Adipocyte (in vitro differentiated cells): ENCODE results near the gene WWC2.
"Not testable (repeated sequence)": the region's sequence is repeated elsewhere in the genome, so short reads cannot be mapped to it uniquely, and the experiment has no call there.

Experiments used
- DNase-seq: peaks from one replicate; pipeline ENCODE4 v3.0.0-alpha.2; 2015; ENCODE audit warnings: low read depth
- H3K27me3 ChIP-seq: replicated peaks from 2 replicates; pipeline ENCODE4 v1.7.0; 2013; ENCODE audit warnings: mild to moderate bottlenecking, low read length, moderate library complexity; ENCODE audit not compliant: control insufficient read depth, insufficient read depth
- H3K36me3 ChIP-seq: 2 replicates; pipeline ENCODE4 v1.7.0; 2013; ENCODE audit warnings: low read length, mild to moderate bottlenecking, moderate library complexity; ENCODE audit not compliant: control insufficient read depth, insufficient read depth, severe bottlenecking
- H3K4me1 ChIP-seq: 2 replicates; pipeline ENCODE4 v1.7.0; 2013; ENCODE audit warnings: mild to moderate bottlenecking, low read length, moderate library complexity; ENCODE audit not compliant: control insufficient read depth, insufficient read depth
- H3K4me3 ChIP-seq: 2 replicates; pipeline ENCODE4 v1.7.0; 2013; ENCODE audit warnings: mild to moderate bottlenecking, low read length, moderate library complexity
- H3K9ac ChIP-seq: 2 replicates; pipeline ENCODE4 v1.7.0; 2013; ENCODE audit warnings: mild to moderate bottlenecking, low read length, moderate library complexity
- H3K9me3 ChIP-seq: 2 replicates; pipeline ENCODE4 v1.7.0; 2013; ENCODE audit warnings: mild to moderate bottlenecking, low read length, moderate library complexity; ENCODE audit not compliant: control insufficient read depth

Gene WWC2

DNA sequence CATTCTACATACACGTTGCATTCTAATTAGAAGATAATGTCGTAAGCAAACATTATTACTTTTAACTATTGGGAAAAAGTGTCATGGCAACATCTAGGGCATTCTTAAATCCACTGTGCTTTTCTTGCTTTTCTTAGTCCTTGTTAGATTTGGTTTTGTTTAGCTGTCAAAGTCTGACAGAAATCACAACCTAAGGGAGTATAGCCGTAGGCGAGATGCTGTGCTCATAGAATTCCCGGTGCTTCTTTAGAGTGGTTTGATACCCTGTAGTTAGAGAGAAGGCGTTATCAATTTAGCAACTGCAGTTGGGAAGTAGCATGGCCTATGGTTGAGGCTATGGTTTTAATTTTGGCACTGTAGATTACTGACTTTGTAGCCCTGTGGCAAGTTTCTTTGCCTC, 45.7 kb downstream of the WWC2 start:
- Histone ChIP-seq H3K36me3 (no peaks in the 10 kb centered on the region), H3K27me3 (no peaks in the 10 kb centered on the region), H3K9ac (no peak overlapping the region), H3K9me3 (no peaks in the 10 kb centered on the region), H3K4me1 (peaks cover 18% of the 10 kb centered on the region), H3K4me3 (no peak overlapping the region)
- DNase-seq: no peak

DNA sequence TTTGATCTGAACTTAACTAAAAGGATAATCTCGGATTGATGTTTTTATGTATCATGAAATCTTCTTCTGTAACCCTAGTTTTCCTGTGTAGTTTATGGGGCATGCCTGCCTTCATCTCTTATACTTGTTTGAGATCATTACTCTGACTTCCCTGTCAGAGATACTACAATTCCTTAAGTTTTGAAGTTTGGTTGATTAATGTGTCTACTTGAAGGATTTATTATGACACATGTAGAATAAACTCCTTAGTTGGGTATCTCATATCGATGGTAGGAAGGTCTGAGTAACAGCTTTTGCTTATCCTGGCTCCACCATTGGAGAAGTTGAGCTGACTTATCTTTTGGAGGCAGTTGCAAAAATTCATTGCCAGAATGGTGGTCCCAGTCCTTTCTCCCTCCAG, 46.7 kb downstream of the WWC2 start:
- H3K27me3 ChIP-seq: no peaks in the 10 kb centered on the region
- H3K4me3 ChIP-seq: no peak overlapping the region
- H3K9me3 ChIP-seq: no peaks in the 10 kb centered on the region
- no peak for DNase-seq
- no peak overlapping the region for H3K9ac ChIP-seq
- H3K36me3 ChIP-seq: no peaks in the 10 kb centered on the region
- peaks cover 15% of the 10 kb centered on the region for H3K4me1 ChIP-seq

DNA sequence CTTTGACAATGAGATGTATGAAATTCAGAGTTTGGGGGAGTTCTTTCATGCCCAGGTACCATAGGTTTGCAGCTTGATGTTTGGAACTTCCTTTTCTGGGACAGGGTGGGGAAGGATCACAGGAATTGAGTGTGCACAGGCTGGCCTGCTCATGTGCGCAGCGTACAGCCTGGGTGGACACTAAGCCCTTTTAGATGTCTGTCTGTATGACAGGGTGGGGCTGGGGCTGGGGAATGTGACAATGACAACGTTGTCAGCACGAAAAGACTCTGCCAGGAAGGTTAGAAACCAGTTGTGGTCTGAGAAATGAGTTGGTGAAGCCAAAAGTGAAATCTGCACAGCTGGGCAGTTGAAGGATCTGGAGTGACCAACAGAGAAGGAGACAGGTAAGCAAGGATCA, 47.4 kb downstream of the WWC2 start:
- H3K9ac ChIP-seq: no peak overlapping the region
- no peaks in the 10 kb centered on the region for H3K9me3 ChIP-seq
- no peaks in the 10 kb centered on the region for H3K36me3 ChIP-seq
- peaks cover 13% of the 10 kb centered on the region for H3K4me1 ChIP-seq
- no peak overlapping the region for H3K4me3 ChIP-seq
- H3K27me3 ChIP-seq: no peaks in the 10 kb centered on the region
- DNase-seq: no peak

DNA sequence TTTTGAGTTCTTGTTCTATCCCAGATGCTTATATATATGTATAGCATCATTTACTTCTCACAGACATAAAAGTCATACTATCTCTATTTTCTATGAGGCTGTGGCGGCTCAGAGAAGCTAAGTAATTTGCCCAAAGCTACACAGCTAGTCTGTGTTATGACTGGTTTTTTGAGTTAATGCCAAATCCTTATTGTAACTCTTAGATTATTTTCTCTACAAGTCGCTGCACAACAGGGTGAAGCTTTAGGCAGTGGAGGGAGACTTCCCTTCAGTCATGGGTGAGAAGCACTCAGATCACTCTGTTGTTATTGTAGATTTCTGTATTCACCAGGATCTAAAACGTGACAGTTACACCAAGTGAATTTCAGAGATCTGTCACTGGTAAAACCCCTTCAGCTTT, 48.1 kb downstream of the WWC2 start:
- Histone ChIP-seq H3K9ac (no peak overlapping the region), H3K36me3 (no peaks in the 10 kb centered on the region), H3K4me3 (no peak overlapping the region), H3K27me3 (no peaks in the 10 kb centered on the region), H3K9me3 (no peaks in the 10 kb centered on the region), H3K4me1 (peaks cover 11% of the 10 kb centered on the region)
- no peak for DNase-seq

DNA sequence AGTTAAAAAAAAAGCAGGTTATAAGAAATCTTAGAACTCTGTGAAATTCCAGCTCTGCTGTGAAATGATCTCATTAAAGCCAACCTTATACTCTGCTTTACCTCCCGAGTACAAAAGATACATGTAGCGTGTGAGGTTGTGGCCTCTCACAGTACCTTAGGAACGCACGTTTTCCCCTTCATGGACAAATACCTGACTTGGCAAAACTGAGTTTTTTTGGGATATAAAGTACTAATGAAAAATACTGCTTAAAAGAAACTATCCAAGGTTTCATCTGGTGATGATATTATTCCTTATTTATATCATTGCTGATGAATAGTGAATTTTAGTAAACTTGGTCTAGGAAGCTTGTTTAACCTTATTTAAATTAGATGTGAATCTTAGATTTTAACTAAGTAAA, 48.9 kb downstream of the WWC2 start:
- H3K36me3 ChIP-seq: no peaks in the 10 kb centered on the region
- H3K9ac ChIP-seq: no peak overlapping the region
- no peak for DNase-seq
- H3K9me3 ChIP-seq: no peaks in the 10 kb centered on the region
- no peaks in the 10 kb centered on the region for H3K27me3 ChIP-seq
- no peak overlapping the region for H3K4me3 ChIP-seq
- H3K4me1 ChIP-seq: peaks cover 3% of the 10 kb centered on the region

DNA sequence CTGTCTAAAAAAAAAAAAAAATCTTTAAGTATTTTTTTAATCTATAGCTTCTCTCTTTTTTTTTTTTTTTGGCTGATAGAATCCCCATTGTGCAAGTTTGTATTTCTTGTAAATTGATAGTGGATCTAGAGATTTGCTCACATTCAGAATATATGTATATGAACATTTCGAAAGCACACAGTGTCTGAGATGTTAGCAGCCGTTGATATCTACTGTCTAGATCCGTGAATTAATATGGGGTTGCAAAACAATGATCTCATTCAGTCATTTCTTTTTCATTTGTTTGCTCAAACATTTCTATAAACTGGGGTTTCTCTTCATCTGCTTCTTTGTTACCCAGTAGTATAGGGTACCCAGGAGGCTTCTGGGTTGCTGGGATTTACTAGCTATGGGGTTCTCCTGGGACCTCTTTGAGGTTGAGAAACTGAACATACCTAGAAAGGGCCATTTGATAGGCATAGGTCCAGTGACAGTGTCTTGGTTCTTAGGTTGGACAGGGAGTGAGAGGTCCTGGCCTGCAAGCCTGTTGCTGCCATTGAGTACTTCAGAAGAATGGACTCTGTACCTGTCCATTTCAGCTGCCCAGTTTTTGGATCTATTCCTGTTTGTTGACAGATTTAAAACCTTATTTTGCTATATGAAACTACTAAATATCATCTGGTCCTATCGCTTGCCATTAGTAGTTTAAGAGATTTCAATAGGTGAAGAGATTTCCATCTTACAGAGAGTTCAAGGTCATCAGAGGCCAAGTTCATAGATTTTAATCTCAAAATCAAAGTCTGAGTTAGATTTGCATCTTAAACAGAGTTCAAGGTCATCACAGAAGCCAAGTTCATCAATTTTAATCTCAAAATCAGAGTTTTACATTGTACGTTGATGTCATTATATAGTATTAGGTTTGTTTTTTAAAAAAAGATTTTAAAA, 50.8 kb downstream of the WWC2 start:
- H3K9me3 ChIP-seq: no peaks in the 10 kb centered on the region
- no peaks in the 10 kb centered on the region for H3K4me1 ChIP-seq
- H3K4me3 ChIP-seq: no peak overlapping the region
- H3K9ac ChIP-seq: no peak overlapping the region
- no peaks in the 10 kb centered on the region for H3K36me3 ChIP-seq
- DNase-seq: no peak
- H3K27me3 ChIP-seq: no peaks in the 10 kb centered on the region

DNA sequence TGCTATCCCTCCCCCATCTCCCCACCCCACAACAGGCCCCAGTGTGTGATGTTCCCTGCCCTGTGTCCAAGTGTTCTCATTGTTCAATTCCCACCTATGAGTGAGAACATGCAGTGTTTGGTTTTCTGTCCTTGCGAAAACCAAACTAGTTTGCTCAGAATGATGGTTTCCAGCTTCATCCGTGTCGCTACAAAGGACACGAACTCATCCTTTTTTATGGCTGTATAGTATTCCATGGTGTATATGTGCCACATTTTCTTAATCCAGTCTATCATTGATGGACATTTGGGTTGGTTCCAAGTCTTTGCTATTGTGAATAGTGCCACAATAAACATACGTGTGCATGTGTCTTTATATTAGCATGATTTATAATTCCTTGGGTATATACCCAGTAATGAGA, 51.6 kb downstream of the WWC2 start:
- not testable (repeated sequence) for H3K27me3 ChIP-seq, H3K4me1 ChIP-seq, H3K4me3 ChIP-seq, DNase-seq, H3K9me3 ChIP-seq, H3K9ac ChIP-seq, H3K36me3 ChIP-seq

DNA sequence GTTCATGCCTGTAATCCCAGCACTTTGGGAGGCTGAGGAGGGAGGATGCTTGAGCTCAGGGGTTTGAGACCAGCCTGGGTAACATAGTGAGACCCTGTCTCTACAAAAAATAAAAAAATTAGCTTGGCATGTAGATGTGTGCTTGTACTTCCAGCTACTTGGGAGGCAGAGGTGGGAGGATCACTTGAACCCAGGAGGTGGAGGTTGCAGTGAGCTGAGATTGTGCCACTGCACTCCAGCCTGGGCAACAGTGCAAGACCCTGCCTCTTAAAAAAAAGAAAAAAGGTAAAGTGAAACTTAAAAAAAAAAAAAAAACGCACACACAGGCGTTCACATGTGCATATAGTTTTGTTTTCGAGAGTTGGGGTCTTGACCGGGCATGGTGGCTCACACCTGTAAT, 53.2 kb downstream of the WWC2 start:
- H3K4me3 ChIP-seq, H3K36me3 ChIP-seq, H3K9me3 ChIP-seq, H3K9ac ChIP-seq, DNase-seq, H3K4me1 ChIP-seq, H3K27me3 ChIP-seq: not testable (repeated sequence)

GRCh38 chr4:183153190-183153916, 54.3 kb downstream of the WWC2 start:
- Histone ChIP-seq H3K9ac (no peak overlapping the region), H3K27me3 (no peaks in the 10 kb centered on the region), H3K9me3 (no peaks in the 10 kb centered on the region), H3K4me1 (no peaks in the 10 kb centered on the region), H3K36me3 (no peaks in the 10 kb centered on the region), H3K4me3 (no peak overlapping the region)
- no peak for DNase-seq

GRCh38 chr4:183154701-183155391, 55.8 kb downstream of the WWC2 start:
- Histone ChIP-seq H3K4me1 (no peaks in the 10 kb centered on the region), H3K4me3 (no peak overlapping the region), H3K9ac (no peak overlapping the region), H3K9me3 (no peaks in the 10 kb centered on the region), H3K36me3 (no peaks in the 10 kb centered on the region), H3K27me3 (no peaks in the 10 kb centered on the region)
- DNase-seq: no peak

- Histone ChIP-seq H3K9me3 (no peaks in the 10 kb centered on the region), H3K4me3 (no peak overlapping the region), H3K36me3 (no peaks in the 10 kb centered on the region), H3K9ac (no peak overlapping the region), H3K27me3 (no peaks in the 10 kb centered on the region), H3K4me1 (no peaks in the 10 kb centered on the region)
- no peak for DNase-seq
These were observed 56.6 kb downstream of the WWC2 start for GRCh38 chr4:183155450-183156184.
